Neural cell (in vitro differentiated cells): ENCODE measurements around the gene RADIL.

Experiments used
- EZH2 ChIP-seq: fragments of 200-600, 300-800 bp; shearing (Covaris generic), sonication (generic); IDR thresholded peaks from 2 replicates; pipeline ENCODE4 v1.6.1; 2014; ENCODE audit warnings: antibody characterized with exemption, low read length, borderline replicate concordance, mild to moderate bottlenecking; ENCODE audit not compliant: insufficient read depth, poor library complexity, severe bottlenecking
- POLR2AphosphoS5 ChIP-seq: IDR thresholded peaks from 2 replicates; pipeline ENCODE4 v1.6.1; 2012

- TF ChIP-seq POLR2AphosphoS5 (no peak), EZH2 (no peak)
These were observed 83.0 kb downstream of the RADIL start for GRCh38 chr7:4800487-4800886.
